ENCODE measurements around the gene WNT7B. TPM values are rescaled to one million over a fixed set of nuclear protein-coding genes. Genes with fewer than 3 reads are reported as not detected.

The WNT7B gene
- total and polyA plus RNA-seq, 2 experiments from 2014 or later = 0.10 TPM; not detected in 1

GRCh38 chr22:45888221-45889092 is 88.5 kb downstream of the WNT7B start (continued):
- TF ChIP-seq, protein P1, sequence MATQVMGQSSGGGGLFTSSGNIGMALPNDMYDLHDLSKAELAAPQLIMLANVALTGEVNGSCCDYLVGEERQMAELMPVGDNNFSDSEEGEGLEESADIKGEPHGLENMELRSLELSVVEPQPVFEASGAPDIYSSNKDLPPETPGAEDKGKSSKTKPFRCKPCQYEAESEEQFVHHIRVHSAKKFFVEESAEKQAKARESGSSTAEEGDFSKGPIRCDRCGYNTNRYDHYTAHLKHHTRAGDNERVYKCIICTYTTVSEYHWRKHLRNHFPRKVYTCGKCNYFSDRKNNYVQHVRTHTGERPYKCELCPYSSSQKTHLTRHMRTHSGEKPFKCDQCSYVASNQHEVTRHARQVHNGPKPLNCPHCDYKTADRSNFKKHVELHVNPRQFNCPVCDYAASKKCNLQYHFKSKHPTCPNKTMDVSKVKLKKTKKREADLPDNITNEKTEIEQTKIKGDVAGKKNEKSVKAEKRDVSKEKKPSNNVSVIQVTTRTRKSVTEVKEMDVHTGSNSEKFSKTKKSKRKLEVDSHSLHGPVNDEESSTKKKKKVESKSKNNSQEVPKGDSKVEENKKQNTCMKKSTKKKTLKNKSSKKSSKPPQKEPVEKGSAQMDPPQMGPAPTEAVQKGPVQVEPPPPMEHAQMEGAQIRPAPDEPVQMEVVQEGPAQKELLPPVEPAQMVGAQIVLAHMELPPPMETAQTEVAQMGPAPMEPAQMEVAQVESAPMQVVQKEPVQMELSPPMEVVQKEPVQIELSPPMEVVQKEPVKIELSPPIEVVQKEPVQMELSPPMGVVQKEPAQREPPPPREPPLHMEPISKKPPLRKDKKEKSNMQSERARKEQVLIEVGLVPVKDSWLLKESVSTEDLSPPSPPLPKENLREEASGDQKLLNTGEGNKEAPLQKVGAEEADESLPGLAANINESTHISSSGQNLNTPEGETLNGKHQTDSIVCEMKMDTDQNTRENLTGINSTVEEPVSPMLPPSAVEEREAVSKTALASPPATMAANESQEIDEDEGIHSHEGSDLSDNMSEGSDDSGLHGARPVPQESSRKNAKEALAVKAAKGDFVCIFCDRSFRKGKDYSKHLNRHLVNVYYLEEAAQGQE (IDR thresholded peaks at IDR 0.05; ENCODE audit: unreplicated experiment) = no peak
- TF ChIP-seq NANOG (IDR thresholded peaks at IDR 0.05; ENCODE audit: borderline replicate concordance) = no peak
- TF ChIP-seq ZNF114 (CRISPR knock-in tag; IDR thresholded peaks at IDR 0.05) = no peak
- TF ChIP-seq STAT1 (IDR thresholded peaks at IDR 0.05; ENCODE audit: unreplicated experiment) = no peak
- TF ChIP-seq, protein P2, sequence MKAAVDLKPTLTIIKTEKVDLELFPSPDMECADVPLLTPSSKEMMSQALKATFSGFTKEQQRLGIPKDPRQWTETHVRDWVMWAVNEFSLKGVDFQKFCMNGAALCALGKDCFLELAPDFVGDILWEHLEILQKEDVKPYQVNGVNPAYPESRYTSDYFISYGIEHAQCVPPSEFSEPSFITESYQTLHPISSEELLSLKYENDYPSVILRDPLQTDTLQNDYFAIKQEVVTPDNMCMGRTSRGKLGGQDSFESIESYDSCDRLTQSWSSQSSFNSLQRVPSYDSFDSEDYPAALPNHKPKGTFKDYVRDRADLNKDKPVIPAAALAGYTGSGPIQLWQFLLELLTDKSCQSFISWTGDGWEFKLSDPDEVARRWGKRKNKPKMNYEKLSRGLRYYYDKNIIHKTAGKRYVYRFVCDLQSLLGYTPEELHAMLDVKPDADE (IDR thresholded peaks at IDR 0.05) = no peak
- TF ChIP-seq EZH2phosphoT487 (IDR thresholded peaks at IDR 0.05; ENCODE audit: unreplicated experiment) = no peak
- no peak for TF ChIP-seq JUNB (IDR thresholded peaks at IDR 0.05; ENCODE audit: unreplicated experiment)
- no peak for TF ChIP-seq POLR2AphosphoS5 (IDR thresholded peaks at IDR 0.05; ENCODE audit: low read depth)
- TF ChIP-seq CREB1 (CRISPR knock-in tag; IDR thresholded peaks at IDR 0.05; ENCODE audit: low read depth) = no peak
- TF ChIP-seq, protein P3, sequence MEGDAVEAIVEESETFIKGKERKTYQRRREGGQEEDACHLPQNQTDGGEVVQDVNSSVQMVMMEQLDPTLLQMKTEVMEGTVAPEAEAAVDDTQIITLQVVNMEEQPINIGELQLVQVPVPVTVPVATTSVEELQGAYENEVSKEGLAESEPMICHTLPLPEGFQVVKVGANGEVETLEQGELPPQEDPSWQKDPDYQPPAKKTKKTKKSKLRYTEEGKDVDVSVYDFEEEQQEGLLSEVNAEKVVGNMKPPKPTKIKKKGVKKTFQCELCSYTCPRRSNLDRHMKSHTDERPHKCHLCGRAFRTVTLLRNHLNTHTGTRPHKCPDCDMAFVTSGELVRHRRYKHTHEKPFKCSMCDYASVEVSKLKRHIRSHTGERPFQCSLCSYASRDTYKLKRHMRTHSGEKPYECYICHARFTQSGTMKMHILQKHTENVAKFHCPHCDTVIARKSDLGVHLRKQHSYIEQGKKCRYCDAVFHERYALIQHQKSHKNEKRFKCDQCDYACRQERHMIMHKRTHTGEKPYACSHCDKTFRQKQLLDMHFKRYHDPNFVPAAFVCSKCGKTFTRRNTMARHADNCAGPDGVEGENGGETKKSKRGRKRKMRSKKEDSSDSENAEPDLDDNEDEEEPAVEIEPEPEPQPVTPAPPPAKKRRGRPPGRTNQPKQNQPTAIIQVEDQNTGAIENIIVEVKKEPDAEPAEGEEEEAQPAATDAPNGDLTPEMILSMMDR (conservative IDR thresholded peaks at IDR 0.05; ENCODE audit: low read depth in 2 of 2) = no peak

Measured in GM23338 (cell line).